Naive thymus-derived CD4-positive, alpha-beta T cell (primary cell): Measurements from ENCODE around the gene VPS33A. TPM values are rescaled to one million over a fixed set of nuclear protein-coding genes. Genes with fewer than 3 reads are reported as not detected.

Source experiments
- ATAC-seq: fragments of 150-1000 bp; cut with Tn5 transposase; 2 replicates; pipeline ENCODE4 v1.10.0; 2021; ENCODE audit warnings: mild to moderate bottlenecking, moderate library complexity
- CTCF ChIA-PET: fragments of 350-600 bp; sonication (Branson Sonifier 250); formaldehyde crosslinking; loops from one replicate; lab custom pipeline; 2021; ENCODE audit warnings: antibody characterized with exemption; lab: Charles Lee
- POLR2A ChIA-PET: fragments of 350-600 bp; sonication (Branson Sonifier 250); formaldehyde crosslinking; loops from one replicate; lab custom pipeline; 2021; ENCODE audit warnings: antibody characterized with exemption, inconsistent platforms; lab: Charles Lee
- DNase-seq, 9 donors: peaks; one replicate each; pipeline versions ENCODE4 v3.0.0 to v3.0.0-alpha.2; 2020 to 2022; ENCODE audit warnings: mixed read lengths in 1 of 9
- H3K27ac ChIP-seq: one replicate; pipeline ENCODE4 v1.7.0; 2013; ENCODE audit warnings: mild to moderate bottlenecking, low read depth, low read length, moderate library complexity
- H3K27me3 ChIP-seq, 2 donors: one replicate each; pipeline ENCODE4 v1.7.0; 2013; ENCODE audit warnings: low read length in 2 of 2, mild to moderate bottlenecking in 2 of 2, moderate library complexity in 2 of 2; ENCODE audit not compliant: control insufficient read depth in 2 of 2, insufficient read depth in 2 of 2
- H3K36me3 ChIP-seq, 3 experiments: 1 replicate in 2 of 3; 2 replicates in 1 of 3; pipeline ENCODE4 v1.7.0; 2013; ENCODE audit warnings: low read length in 3 of 3, mild to moderate bottlenecking in 3 of 3, moderate library complexity in 1 of 3; ENCODE audit not compliant: insufficient read depth in 3 of 3, control insufficient read depth in 2 of 3
- H3K4me1 ChIP-seq, 2 donors: one replicate each; pipeline ENCODE4 v1.7.0; 2013; ENCODE audit warnings: low read length in 2 of 2, mild to moderate bottlenecking in 2 of 2, moderate library complexity in 1 of 2; ENCODE audit not compliant: control insufficient read depth in 2 of 2, insufficient read depth in 2 of 2
- H3K4me3 ChIP-seq: 2 replicates; pipeline ENCODE4 v1.7.0; 2013; ENCODE audit warnings: mild to moderate bottlenecking, low read length
- H3K9me3 ChIP-seq, 3 experiments: 1 replicate in 2 of 3; 2 replicates in 1 of 3; pipeline ENCODE4 v1.7.0; 2013; ENCODE audit warnings: low read length in 3 of 3; ENCODE audit not compliant: control insufficient read depth in 2 of 3
- H3K27ac Mint-ChIP-seq, 9 donors: one replicate each; pipeline ENCODE4 v1.8.0; 2020 to 2022; ENCODE audit warnings: mixed read lengths in 9 of 9, mild to moderate bottlenecking in 8 of 9, moderate library complexity in 5 of 9, inconsistent platforms in 2 of 9
- H3K27me3 Mint-ChIP-seq, 5 donors: one replicate each; pipeline ENCODE4 v1.8.0; 2021 to 2022; ENCODE audit warnings: mixed read lengths in 5 of 5, mild to moderate bottlenecking in 1 of 5
- H3K36me3 Mint-ChIP-seq, 5 donors: one replicate each; pipeline ENCODE4 v1.8.0; 2020 to 2022; ENCODE audit warnings: mixed read lengths in 5 of 5, mild to moderate bottlenecking in 3 of 5, inconsistent platforms in 1 of 5
- H3K4me1 Mint-ChIP-seq, 7 donors: one replicate each; pipeline ENCODE4 v1.8.0; 2020 to 2022; ENCODE audit warnings: mixed read lengths in 7 of 7, mild to moderate bottlenecking in 3 of 7, inconsistent platforms in 1 of 7
- H3K4me3 Mint-ChIP-seq, 10 donors: one replicate each; pipeline ENCODE4 v1.8.0; 2020 to 2022; ENCODE audit warnings: mild to moderate bottlenecking in 10 of 10, mixed read lengths in 10 of 10, moderate library complexity in 6 of 10, inconsistent platforms in 2 of 10
- H3K9me3 Mint-ChIP-seq, 11 donors: one replicate each; pipeline ENCODE4 v1.8.0; 2020 to 2022; ENCODE audit warnings: mixed read lengths in 11 of 11, mild to moderate bottlenecking in 4 of 11, inconsistent platforms in 1 of 11, moderate library complexity in 1 of 11
- intact Hi-C, 2 donors: fragments of 100-400 bp; cut with micrococcal nuclease; formaldehyde crosslinking; loops; one replicate each; pipeline ENCODE4 v1.15.1; 2023
- polyA plus RNA-seq, 2 donors: library from polyadenylated mRNA; unstranded; fragments of 300-500 nt; fragmentation: Illumina TruSeq; gene quantifications; one replicate each; pipeline ENCODE4 v1.2.3, GENCODE V29; 2021
- total RNA-seq, 6 experiments: library from RNA in 5 of 6; stranded (reverse) in 5 of 6; gene quantifications; 1 replicate in 5 of 6; 2 replicates in 1 of 6; pipeline ENCODE4 v1.2.3 and lab custom pipeline; 2021 to 2026

Gene VPS33A
- total and polyA plus RNA-seq, 7 experiments from 2014 or later: 18.0 to 34.5 (median 28.3) TPM

DNA sequence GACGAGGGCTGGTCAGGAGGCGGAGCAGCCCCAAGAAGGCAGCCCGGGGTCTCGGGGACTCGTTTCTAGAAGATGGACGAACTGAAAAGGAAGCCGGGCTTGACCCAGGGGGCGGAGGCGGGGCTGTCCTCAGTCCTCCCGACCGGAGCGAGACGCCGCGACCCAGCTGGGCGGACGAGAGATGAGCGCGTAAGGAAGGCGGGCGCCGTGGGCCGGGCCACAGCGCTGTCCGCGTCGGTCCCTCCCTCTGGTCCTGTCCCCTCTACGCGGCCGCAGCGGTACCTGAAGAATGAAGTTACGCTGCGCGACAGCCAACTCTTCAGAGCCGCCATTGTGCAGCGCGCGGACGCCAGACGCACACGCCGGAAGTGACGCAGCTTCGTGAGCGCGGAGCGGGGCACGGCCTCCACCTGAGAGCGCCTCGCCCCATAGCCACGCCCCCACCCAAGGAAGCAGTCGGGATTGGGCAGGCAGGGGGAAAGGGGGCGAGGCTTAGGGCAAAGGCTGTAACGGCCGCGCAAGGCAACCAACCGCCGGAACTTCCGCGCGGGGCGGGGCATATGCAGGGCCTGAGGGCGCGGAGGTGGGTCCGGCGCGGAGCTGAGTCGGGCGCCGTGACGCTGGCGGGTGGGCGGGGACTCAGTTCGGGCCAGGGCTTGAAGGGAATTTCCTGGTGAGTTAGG, 40.5 kb downstream of the VPS33A start, which contains the start of gene DIABLO:
TSS of gene DIABLO (minus strand) at position 370 of the 683 bp plus-strand sequence. CDS start at position 332, 38 bp downstream.
- Mint-ChIP-seq H3K4me1 (peaks cover 23 to 53% (median 47%) of the 10 kb centered on the region in 7 donors), H3K27me3 (no peaks in the 10 kb centered on the region), H3K4me3 (peak within 1 kb of the TSS; percentile 75 to 95 (median 90)), H3K9me3 (peaks cover 0 to 2% (median 0%) of the 10 kb centered on the region in 11 donors), H3K27ac (peak within 1 kb of the TSS; percentile 76 to 96 (median 93)), H3K36me3 (peaks cover 0 to 27% (median 13%) of the 10 kb centered on the region in 5 donors)
- Histone ChIP-seq H3K36me3 (peaks cover 5 to 52% (median 13%) of the 10 kb centered on the region in 3 experiments), H3K27me3 (no peaks in the 10 kb centered on the region), H3K4me3 (peak within 1 kb of the TSS; percentile 90), H3K9me3 (no peaks in the 10 kb centered on the region), H3K4me1 (peaks cover 24 to 34% of the 10 kb centered on the region in 2 donors), H3K27ac (peak within 1 kb of the TSS; percentile 99)
- peak; percentile 96 for ATAC-seq
- ChIA-PET POLR2A (interaction anchor here (0.5 to 3.3 kb wide), 15 partner anchors 10 to 1933 kb away, joined by 3 to 29 read pairs (median 3); partner anchors contain the start of genes B3GNT4, RNF34, RNU4-1 and ZCCHC8), CTCF (interaction anchor here (0.6 kb wide), 2 partner anchors 19 to 307 kb away, joined by 3 read pairs; partner anchors contain the start of gene CFAP251)
- intact Hi-C loops: loop anchor here (1.0 to 10.0 kb wide), 25 partner anchors 18 to 1540 kb away; partner anchors contain the start of genes CFAP251 (in 2 of the 2), DENR (in 2 of the 2), KNTC1 (in 2 of the 2) and MLXIP (in 2 of the 2)
- peak; percentile 97 to 100 (median 100) for DNase-seq

DNA sequence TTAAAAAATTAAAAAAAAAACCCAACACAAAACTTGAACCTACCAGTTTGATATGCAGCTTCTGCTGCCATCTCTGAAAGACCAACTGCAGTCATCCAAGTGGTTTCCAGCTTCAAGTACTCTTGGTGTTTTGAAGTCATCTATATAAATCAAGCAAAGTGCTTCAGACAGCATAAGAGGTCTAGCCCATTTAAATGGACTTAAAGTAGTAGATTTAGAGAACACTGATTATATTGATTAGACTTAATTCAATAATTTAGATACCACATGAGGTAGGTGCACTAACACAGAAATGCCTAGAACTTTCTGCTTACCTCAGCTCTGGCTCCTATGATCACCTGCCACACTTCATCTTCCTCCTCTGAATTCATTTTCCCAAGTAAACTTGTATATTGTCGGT, 49.8 kb downstream of the VPS33A start:
- ATAC-seq (no peak), DNase-seq (no peak)
- ChIA-PET POLR2A (interaction anchor here (0.6 to 1.4 kb wide), 3 partner anchors 10 to 738 kb away, joined by 3 to 5 read pairs (median 3); partner anchors contain the start of gene B3GNT4), CTCF (interaction anchor here (0.7 kb wide), 1 partner anchor 155 kb away, joined by 3 read pairs; no protein-coding TSS in a partner anchor)
- intact Hi-C loops: no loop called here
- peaks cover 2 to 13% (median 8%) of the 10 kb centered on the region in 7 donors for H3K4me1 Mint-ChIP-seq
- Histone ChIP-seq H3K27ac (no peak overlapping the region), H3K9me3 (no peaks in the 10 kb centered on the region), H3K4me1 (no peaks in the 10 kb centered on the region), H3K36me3 (peaks cover 30 to 90% (median 31%) of the 10 kb centered on the region in 3 experiments), H3K27me3 (no peaks in the 10 kb centered on the region), H3K4me3 (no peak overlapping the region)
- peaks cover 4 to 36% (median 25%) of the 10 kb centered on the region in 5 donors for H3K36me3 Mint-ChIP-seq
- H3K4me3 Mint-ChIP-seq: no peak overlapping the region
- H3K9me3 Mint-ChIP-seq: no peaks in the 10 kb centered on the region
- no peaks in the 10 kb centered on the region for H3K27me3 Mint-ChIP-seq
- H3K27ac Mint-ChIP-seq: no peak overlapping the region

DNA sequence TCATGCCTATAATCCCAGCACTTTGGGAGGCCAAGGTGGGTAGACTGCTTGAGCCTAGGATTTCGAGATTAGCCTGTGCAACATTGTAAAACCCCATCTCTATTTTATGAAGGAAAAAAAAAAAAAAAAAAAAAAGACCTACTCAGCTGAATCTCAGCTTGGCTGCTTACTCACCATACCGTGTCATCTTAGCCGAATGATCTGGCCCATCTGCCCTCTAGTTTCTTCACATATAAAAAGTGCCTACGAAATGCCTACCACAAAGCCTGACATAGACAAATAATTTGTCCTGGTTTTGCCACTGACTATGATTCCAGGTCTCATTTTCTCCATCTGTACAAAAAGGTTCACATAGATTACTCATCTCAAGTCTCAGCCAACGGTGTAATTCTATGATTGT, 50.5 kb downstream of the VPS33A start:
- ChIA-PET POLR2A (interaction anchor here (0.6 to 1.3 kb wide), 3 partner anchors 12 to 51 kb away, joined by 3 to 5 read pairs (median 3); partner anchors contain the start of gene B3GNT4), CTCF (interaction anchor here (0.6 kb wide), 2 partner anchors 51 to 360 kb away, joined by 3 to 4 read pairs; no protein-coding TSS in a partner anchor)
- no peak overlapping the region for H3K4me3 ChIP-seq
- H3K4me1 Mint-ChIP-seq: peaks cover 2 to 8% (median 5%) of the 10 kb centered on the region in 7 donors
- H3K27ac ChIP-seq: no peak overlapping the region
- H3K36me3 Mint-ChIP-seq: peaks cover 4 to 31% (median 25%) of the 10 kb centered on the region in 5 donors
- no peaks in the 10 kb centered on the region for H3K4me1 ChIP-seq
- no peak overlapping the region for H3K4me3 Mint-ChIP-seq
- no peaks in the 10 kb centered on the region for H3K27me3 ChIP-seq
- H3K27me3 Mint-ChIP-seq: no peaks in the 10 kb centered on the region
- no peaks in the 10 kb centered on the region for H3K9me3 ChIP-seq
- peak overlapping the region in 1 of 9 donors; percentile 38 for H3K27ac Mint-ChIP-seq
- intact Hi-C loops: no loop called here
- ATAC-seq (no peak), DNase-seq (no peak)
- peaks cover 23 to 88% (median 33%) of the 10 kb centered on the region in 3 experiments for H3K36me3 ChIP-seq
- no peaks in the 10 kb centered on the region for H3K9me3 Mint-ChIP-seq

DNA sequence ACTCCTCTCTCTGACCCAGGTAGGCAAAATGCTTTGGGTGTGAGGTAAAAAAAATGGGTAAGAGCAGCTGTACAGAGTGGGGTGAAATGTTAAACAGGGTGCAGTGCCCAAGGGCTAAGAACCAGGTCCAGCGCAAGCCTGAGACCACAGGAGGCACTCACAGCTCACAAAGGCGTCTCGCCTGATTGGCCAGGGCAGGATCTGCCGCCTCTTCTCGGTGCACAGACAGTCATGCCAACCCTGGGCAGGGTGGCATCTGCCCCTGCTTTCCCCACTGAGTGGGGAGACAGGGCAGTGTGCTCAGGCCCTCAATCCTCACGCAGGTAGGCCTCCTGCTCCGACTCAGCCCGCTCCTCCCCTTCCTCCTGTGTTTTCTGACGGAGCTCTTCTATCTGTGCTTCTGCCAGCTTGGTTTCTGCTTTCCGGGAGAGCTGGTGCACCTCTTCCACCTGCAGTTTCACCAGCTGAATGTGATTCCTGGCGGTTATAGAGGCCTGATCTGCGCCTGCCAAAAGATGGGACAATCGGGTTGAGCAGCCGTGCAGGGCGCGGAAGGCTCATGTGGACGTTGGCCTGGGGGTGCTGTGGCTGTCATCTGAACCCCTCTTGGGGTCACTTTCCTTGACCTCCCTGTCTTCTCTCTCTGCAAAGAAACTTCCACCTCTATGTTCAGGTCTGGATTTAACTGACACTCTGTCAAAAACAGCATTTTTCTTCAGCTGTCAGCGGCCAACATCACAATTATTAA, 58.0 kb downstream of the VPS33A start:
- no peak overlapping the region for H3K27ac ChIP-seq
- DNase-seq (no peak), ATAC-seq (no peak)
- peaks cover 0 to 29% (median 6%) of the 10 kb centered on the region in 5 donors for H3K36me3 Mint-ChIP-seq
- H3K4me3 ChIP-seq: no peak overlapping the region
- H3K27me3 ChIP-seq: no peaks in the 10 kb centered on the region
- peaks cover 0 to 56% (median 12%) of the 10 kb centered on the region in 3 experiments for H3K36me3 ChIP-seq
- ChIA-PET POLR2A (interaction anchor here (0.5 to 0.7 kb wide), 2 partner anchors 364 to 401 kb away, joined by 3 to 4 read pairs; no protein-coding TSS in a partner anchor), CTCF (interaction anchor here (0.5 kb wide), 1 partner anchor 28 kb away, joined by 3 read pairs; no protein-coding TSS in a partner anchor)
- no peak overlapping the region for H3K4me3 Mint-ChIP-seq
- peak overlapping the region in 2 of 9 donors; percentile 43 to 51 for H3K27ac Mint-ChIP-seq
- H3K4me1 Mint-ChIP-seq: peaks cover 5 to 10% (median 9%) of the 10 kb centered on the region in 7 donors
- intact Hi-C loops: no loop called here
- no peaks in the 10 kb centered on the region for H3K9me3 Mint-ChIP-seq
- peaks cover 0 to 3% of the 10 kb centered on the region in 2 donors for H3K4me1 ChIP-seq
- H3K9me3 ChIP-seq: no peaks in the 10 kb centered on the region
- peaks cover 0 to 14% (median 0%) of the 10 kb centered on the region in 5 donors for H3K27me3 Mint-ChIP-seq

DNA sequence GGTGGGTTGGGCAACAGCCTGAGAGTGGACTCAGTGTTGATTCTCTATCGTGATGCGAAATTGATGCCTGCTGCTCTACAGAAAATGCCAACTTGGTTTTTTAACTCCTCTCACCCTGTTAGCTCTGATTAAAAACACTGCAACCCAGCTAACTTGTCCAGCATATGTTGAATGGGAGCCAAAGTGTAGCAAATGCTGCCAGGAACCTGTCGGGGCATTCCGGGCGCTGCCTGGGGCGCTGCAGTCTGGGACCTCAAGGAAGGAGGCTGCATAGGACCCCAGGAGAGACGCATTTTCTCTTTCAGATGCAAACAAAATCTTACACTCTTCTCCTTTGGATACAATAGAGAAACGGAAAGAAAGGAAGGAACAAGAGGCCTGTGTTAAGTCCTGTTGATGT, 58.9 kb downstream of the VPS33A start:
- H3K4me3 Mint-ChIP-seq: no peak overlapping the region
- DNase-seq (no peak), ATAC-seq (no peak)
- H3K36me3 Mint-ChIP-seq: peaks cover 0 to 29% (median 6%) of the 10 kb centered on the region in 5 donors
- H3K27ac ChIP-seq: no peak overlapping the region
- ChIA-PET CTCF (no interaction called here), POLR2A (interaction anchor here (0.5 kb wide), 1 partner anchor 364 kb away, joined by 3 read pairs; no protein-coding TSS in a partner anchor)
- intact Hi-C loops: no loop called here
- H3K4me3 ChIP-seq: no peak overlapping the region
- H3K27me3 Mint-ChIP-seq: peaks cover 0 to 22% (median 0%) of the 10 kb centered on the region in 5 donors
- peaks cover 5 to 17% (median 14%) of the 10 kb centered on the region in 7 donors for H3K4me1 Mint-ChIP-seq
- peaks cover 0 to 48% (median 8%) of the 10 kb centered on the region in 3 experiments for H3K36me3 ChIP-seq
- H3K9me3 Mint-ChIP-seq: no peaks in the 10 kb centered on the region
- no peaks in the 10 kb centered on the region for H3K9me3 ChIP-seq
- peak overlapping the region in 1 of 9 donors; percentile 43 for H3K27ac Mint-ChIP-seq
- H3K27me3 ChIP-seq: no peaks in the 10 kb centered on the region
- H3K4me1 ChIP-seq: peaks cover 6 to 9% of the 10 kb centered on the region in 2 donors

DNA sequence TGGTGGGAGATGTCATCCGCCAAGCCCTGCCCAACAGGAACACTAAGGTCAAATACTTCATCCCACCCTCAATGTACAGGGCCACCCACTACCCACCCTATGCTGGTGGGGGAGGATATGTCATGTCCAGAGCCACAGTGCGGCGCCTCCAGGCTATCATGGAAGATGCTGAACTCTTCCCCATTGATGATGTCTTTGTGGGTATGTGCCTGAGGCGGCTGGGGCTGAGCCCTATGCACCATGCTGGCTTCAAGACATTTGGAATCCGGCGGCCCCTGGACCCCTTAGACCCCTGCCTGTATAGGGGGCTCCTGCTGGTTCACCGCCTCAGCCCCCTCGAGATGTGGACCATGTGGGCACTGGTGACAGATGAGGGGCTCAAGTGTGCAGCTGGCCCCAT, 59.3 kb downstream of the VPS33A start:
- intact Hi-C loops: no loop called here
- peaks cover 0 to 23% (median 0%) of the 10 kb centered on the region in 5 donors for H3K27me3 Mint-ChIP-seq
- Histone ChIP-seq H3K9me3 (no peaks in the 10 kb centered on the region), H3K27me3 (no peaks in the 10 kb centered on the region), H3K4me3 (no peak overlapping the region), H3K36me3 (peaks cover 0 to 45% (median 8%) of the 10 kb centered on the region in 3 experiments), H3K27ac (no peak overlapping the region), H3K4me1 (peaks cover 6 to 10% of the 10 kb centered on the region in 2 donors)
- no peak for DNase-seq
- peaks cover 0 to 26% (median 6%) of the 10 kb centered on the region in 5 donors for H3K36me3 Mint-ChIP-seq
- no peak overlapping the region for H3K4me3 Mint-ChIP-seq
- H3K9me3 Mint-ChIP-seq: no peaks in the 10 kb centered on the region
- CTCF ChIA-PET: no interaction called here
- POLR2A ChIA-PET: no interaction called here
- peaks cover 5 to 17% (median 14%) of the 10 kb centered on the region in 7 donors for H3K4me1 Mint-ChIP-seq
- peak overlapping the region in 2 of 9 donors; percentile 49 to 55 for H3K27ac Mint-ChIP-seq
- ATAC-seq: no peak
